ENCODE results near the gene NSRP1. TPM values are rescaled to one million over a fixed set of nuclear protein-coding genes. Genes with fewer than 3 reads are reported as not detected.
"Not testable (repeated sequence)": the region's sequence is repeated elsewhere in the genome, so short reads cannot be mapped to it uniquely, and the experiment has no call there.

The NSRP1 gene, protein sequence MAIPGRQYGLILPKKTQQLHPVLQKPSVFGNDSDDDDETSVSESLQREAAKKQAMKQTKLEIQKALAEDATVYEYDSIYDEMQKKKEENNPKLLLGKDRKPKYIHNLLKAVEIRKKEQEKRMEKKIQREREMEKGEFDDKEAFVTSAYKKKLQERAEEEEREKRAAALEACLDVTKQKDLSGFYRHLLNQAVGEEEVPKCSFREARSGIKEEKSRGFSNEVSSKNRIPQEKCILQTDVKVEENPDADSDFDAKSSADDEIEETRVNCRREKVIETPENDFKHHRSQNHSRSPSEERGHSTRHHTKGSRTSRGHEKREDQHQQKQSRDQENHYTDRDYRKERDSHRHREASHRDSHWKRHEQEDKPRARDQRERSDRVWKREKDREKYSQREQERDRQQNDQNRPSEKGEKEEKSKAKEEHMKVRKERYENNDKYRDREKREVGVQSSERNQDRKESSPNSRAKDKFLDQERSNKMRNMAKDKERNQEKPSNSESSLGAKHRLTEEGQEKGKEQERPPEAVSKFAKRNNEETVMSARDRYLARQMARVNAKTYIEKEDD
- total RNA-seq, result 23.1 TPM

DNA sequence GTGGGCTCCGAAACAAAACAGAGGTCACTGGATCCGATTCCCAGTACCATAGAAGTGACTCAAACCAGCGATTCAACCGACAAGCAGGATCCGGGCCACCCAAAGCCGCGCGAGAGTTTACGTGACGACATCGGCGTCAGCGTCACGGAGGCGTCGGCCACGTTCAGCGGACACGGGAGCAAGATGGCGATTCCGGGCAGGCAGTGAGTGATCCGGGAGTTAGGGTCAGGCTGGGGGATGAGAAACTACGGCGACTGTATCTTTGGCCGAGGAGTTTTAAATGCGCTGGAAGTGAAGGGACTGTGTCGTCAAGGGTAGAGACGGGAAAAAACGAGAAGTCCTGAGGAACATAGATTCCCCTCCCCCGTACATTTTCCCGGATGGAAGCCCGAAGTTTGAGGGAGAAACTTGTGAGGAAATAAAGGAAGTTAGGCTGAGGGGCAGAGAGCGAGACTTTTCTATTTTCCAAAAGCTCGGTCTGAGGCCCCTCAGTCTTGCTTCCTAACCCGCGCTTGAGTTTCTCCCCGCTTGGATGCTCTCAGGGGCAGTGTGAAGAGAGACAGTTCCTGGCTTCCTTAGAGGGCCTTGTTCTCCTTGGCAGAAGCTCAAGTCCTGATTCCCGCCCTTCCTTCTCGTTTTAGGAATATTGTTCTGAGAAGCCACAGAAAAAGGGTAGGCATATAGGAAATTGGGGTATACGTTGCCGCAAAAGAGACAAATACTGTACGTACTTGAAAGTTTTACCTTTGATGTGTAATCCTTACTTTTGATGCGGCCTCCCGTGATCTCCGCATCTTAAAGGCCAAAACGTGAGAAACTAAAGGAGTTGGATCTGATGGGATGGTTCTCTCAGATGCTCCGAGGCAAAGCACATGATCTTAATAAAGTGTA is at the start of gene NSRP1:
Gene NSRP1, plus strand, starts transcription at position 156 of the 891 bp plus-strand sequence. Its CDS starts 28 bp downstream, at position 184.
- peak; percentile 96 for DNase-seq (ENCODE audit: low spot score)

DNA sequence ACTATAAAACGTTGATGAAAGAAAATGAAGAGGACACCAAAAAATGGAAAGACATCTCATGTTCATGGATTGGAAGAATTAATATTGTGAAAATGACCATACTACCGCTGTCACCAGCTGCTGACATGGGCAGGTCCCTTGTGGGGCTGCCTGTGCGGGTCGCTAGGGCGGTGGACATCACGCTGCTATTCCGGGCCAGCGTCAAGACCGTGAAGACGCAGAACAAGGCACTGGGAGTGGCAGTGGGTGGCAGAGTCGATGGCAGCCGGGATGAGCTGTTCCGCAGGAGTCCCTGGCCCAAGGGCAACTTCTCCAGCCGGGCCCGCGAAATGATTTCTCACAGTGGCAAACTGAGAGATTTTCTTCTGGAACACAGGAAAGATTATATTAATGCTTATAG is 48.2 kb upstream of the NSRP1 start:
- DNase-seq (ENCODE audit: low spot score), result no peak

DNA sequence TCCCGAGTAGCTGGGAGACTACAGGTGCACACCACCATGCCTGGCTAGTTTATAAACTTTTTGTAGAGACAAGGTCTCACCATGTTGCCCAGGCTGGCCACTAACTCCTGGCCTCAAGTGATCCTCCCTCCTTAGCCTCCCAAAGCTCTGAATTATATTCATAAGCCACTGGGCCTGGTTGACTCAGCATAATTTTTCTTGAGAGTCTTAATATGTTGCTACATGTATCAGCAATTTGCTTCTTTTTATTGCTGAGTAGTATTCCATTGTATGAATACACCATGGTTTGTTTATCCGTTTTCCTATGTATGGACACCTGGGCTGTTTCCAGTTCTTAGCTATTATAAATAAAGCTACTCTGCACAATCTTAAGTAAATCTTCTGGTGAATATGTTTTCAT is 42.4 kb upstream of the NSRP1 start:
- no peak for DNase-seq (ENCODE audit: low spot score)

DNA sequence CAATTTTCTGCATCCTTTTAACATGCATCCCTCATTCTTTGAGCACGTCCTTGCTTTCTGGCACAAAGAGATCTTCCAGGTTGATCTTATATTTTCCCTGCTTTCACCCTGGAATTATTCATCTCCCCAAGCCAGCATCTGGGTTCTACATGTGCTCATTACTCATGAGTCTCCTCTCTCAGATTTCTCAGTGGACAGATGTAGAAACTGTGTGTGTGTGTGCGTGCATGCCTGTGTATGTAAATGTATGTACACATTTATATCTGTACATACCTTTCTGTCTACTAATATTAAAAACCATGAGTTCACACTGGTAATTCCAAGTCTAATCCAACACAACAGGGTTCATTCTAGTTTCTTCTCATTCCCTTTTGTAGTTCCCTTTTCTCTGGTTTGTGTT is 41.9 kb upstream of the NSRP1 start:
- DNase-seq (ENCODE audit: low spot score), result no peak

DNA sequence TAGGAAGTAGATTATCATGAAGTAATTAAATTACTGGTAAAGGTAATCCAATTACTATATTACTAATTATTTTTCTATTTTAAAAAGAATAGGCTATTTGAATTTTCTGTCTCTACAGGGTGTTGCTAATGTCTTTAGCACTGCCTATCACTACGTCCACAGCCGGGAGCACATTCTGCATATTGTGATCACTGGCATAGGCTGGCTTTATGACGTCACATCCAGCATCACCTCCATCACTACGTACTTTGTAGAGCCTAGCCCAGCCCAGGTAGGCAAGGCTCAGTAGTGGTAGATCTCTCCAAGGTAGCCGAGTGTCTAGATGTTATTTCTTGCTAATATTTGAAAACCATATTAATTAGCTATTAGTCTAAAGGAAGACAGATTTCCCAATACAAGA is 33.8 kb upstream of the NSRP1 start:
- DNase-seq (ENCODE audit: low spot score), result no peak

DNA sequence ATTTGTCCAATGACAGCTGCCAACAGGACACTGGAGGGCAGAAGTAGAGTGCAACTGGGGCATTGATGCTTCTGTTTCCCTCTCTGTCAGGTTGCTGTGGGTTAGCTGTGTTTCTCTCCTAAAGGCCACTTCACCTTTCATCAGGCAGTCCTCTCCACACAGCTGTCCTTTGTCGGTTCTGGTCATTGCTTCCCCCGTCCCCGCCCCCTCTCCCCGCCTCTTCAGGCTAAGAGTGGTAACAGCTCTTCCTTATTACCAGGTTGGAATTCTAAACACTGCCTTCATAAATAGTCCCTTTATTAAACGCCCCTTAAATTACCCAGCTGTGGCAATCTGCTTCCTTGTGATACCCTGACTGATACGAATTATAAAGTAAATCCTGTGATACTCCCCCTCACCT is 31.8 kb upstream of the NSRP1 start:
- DNase-seq (ENCODE audit: low spot score), result no peak

DNA sequence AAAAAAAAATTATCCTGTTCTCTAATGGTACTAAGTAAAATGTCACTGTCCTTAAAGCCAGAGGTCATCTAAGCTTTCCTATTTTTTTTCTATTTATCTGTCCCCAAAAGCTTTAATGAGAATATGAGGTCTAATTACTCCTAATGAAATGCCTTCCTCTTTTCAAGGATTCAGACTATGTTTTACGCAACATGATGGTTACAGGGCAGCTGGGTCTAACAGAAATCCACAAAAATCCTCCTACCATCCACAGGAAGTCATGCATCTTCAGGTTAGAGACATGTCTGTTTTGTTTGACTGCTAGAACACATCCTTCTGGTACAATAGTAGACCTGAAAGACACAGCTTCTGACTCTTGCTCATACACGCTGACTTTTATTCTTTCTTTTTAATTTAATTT is 29.7 kb upstream of the NSRP1 start:
- DNase-seq (ENCODE audit: low spot score), result no peak

DNA sequence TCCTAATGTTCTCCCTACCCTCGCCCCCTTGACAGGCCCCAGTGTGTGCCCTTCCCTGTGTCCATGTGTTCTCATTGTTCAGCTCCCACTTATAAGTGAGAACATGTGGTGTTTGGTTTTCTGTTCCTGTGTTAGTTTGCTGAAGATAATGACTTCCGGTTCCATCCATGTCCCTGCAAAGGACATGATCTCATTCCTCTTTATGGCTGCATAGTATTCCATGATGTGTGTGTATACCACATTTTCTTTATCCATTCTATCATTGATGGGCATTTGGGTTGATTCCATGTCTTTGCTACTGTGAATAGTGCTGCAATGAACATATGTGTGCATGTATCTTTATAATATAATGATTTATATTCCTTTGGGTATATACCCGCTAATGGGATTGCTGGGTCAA is 29.2 kb upstream of the NSRP1 start:
- not testable (repeated sequence) for DNase-seq (ENCODE audit: low spot score)

DNA sequence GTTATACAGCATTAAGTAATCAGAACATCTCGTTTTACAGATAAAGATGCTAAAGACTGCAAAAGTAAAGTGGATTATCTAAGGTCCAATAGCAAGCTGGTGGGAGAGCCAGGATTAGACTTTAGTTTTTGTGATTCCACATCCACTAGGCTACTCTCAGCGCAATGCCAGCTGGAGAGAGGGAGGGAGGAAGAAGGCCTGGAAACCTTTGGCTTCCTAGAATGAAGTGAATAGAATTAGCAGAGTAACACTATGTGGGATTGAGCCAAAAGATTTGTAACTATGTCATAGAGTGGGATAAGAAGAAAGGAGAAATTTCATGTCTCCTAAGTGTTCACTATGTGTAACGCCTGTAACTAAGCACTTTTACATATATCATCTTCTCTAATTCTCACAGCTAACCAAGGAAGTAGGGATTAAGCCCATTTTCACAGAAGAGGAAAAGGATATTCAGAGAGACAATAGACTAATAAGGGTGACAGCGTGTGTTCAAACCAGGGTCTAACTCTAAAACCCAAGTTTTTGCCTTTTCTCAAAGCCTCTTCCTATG is 25.4 kb upstream of the NSRP1 start:
- no peak for DNase-seq (ENCODE audit: low spot score)

DNA sequence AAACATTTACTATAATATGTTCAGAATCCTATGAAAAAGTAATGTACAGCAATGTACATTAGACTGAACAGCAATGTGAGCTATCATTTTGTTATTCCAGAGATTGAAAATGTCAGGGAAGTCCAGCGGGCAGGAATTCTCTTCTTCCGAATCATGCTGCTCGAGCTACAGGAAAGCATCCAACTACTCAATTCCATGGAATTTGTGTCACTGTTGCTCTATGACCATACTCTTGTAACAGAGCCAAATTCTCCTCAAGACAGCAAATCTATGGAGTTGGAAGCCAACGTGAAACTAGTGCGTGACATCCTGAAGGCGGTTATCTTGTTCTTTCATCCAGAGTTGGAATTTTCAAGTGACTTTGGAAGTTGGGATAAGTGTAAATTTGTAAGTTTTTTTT is 24.8 kb upstream of the NSRP1 start:
- DNase-seq (ENCODE audit: low spot score), result no peak

DNA sequence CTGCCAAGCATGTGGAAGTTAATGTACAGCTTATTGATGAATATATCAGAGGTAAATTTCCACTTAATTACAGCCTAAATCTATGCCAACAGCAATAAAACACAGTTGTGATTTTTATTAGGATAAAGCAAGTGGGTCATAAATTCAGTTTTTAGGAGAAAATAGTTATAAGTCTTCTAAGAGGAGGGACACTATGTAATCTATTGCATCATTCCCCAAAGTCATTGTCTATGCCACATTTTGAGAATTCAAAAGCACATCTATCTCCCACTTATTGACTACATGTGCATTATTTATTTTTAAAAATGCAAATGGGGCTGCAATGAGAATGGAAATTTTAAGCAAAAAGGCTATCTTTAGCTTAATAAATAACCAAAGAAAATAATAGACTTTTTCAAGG is 23.7 kb upstream of the NSRP1 start:
- DNase-seq (ENCODE audit: low spot score), result no peak

DNA sequence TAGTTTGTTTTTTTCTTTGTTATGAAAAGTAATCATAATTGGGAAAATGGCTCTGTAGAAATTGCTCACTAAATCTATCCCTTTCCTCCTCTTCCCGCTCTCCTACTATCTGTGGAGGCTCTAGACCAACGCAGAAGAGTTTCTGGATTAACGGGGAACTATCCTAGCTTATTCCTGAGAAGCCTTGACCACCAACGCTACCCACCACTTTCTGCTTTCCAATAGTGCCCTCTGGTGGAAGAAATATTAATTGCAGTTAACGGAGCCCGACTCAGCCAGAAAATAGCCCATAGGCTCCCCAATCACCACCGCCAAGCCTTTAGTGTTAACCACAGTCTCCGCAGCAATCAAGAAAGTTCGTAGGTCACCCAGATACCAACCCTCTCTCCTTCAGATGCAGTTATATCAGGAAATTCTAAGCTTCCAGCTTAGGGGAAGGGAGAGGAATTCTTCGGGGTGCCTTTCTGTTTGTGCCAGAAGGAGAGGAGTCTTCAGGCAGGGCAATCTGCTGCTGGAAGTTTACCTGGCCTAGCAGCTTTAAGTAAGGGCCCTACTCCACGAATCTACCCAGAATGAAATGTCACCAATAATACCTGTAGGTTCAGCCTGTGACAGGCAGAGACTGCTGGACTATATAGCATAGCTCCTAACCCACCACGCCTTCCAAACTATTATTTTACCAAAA is 23.0 kb upstream of the NSRP1 start:
- DNase-seq (ENCODE audit: low spot score), result peak; percentile 32

DNA sequence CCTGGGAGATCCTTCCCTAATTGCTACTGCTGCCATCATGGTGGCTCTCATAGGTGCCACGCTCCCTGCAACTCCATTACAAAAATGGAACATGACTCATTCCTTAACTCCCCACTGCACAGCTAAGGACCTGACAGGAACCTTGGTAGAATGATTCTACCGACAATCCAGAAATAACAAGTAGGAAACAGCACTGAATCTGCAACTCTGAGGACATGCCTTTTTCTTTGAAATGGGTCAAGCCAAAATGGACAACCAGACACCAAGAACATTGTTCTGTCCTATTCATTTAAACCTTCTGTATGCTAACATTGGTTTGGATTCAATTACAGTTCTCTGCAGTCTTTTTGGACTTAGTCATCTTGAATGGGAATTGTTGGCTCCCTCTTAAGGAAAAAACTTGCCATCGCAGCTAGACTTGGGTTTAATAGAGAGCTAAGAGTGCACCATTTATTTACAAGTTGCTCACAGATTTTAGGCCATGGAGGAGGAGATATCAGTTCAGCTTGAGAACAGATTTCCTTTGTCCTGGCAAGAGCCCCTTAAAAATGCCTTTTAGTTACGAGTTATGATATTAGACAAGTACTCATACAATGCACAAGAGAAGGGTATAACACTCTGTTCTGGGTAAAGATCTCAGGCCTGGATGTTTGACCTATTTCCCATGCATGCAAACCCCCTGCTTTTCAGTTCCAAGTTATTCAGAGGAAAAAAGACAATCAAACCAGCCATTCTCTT is 20.9 kb upstream of the NSRP1 start:
- DNase-seq (ENCODE audit: low spot score), result peak; percentile 19

DNA sequence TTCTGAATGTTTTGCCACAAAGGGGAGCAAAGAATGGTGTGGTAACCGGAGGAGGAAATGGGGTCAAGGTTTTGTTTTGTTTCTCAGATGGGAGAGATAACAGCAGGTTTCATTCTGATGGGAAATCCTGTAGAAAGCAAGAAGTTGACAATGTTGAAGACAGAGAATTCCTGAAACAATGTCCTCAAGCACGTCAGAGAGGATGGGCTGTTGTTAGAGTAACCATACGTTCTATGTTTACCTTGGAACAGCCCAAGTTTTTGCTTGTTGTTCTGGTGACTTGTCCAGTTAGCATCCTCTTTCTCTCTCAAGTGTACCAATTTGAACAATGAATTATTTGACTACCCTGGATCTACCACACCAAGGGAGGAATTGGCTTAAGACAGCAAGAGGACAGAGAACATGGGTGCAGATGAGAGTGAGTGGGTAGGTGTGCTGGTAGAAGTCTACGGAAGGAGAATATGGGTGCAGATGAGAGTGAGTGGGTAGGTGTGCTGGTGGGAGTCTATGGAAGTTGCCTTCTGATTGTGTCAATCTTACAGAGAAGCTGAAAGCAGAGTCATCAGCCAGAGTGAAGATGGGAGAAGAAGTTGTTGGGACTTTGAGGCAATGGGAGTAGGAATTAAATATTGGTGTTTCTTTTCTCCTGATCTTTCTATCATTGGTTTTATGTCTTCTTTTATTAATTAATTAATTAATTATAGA is 14.8 kb upstream of the NSRP1 start:
- no peak for DNase-seq (ENCODE audit: low spot score)

DNA sequence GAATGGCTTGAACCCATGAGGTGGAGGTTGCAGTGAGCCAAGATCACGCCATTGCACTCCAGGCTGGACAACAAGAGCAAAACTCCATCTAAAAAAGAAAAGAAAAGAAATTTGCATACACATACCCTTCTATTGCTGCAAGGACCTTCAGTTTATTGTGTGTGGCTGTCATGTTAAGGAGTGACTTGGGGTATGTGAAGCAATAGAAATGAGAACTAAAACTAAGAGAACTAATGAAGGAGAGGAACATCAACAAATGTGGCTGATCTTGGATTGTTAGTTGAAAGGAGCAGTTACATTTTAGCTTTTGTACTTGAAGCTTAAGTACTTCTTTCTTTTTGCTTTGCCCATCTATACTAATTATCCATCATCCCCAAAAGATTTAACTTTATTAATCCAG is 12.7 kb upstream of the NSRP1 start:
- DNase-seq (ENCODE audit: low spot score), result no peak

DNA sequence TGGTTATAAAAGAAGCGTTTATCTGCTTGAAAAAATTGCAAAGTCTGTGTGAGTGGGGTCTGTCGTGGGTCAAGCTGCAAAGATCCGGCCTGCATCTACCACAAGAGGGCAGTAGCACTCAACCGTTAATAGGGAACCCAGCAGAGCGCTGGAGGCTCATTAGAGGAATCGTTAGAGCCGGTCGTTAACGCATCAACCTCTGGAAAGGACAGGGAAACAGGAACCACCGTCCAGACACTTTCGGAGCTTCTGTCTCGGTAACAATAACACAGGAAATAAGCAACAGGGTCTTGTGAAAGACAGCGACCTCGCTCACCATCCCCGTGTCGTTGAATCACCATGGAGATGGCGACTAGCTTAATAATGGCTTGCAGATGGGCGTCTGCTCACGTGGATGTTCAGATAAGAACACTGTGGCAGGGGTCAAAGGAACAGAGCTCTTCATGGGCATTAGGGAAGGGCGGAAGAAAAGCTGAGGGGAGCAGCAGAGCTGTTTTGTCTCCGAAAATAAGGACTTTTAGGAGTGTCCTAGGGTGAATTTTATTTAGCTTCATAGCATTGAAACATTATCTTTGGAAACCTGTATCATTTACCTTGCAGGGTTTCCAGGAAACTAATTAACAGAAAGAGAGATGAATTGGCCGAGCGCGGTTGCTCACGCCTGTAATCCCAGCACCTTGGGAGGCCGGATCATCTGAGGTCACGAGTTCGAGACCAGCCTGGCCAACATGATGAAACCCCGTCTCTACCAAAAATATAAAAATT is 11.9 kb upstream of the NSRP1 start:
- peak; percentile 84 for DNase-seq (ENCODE audit: low spot score)

DNA sequence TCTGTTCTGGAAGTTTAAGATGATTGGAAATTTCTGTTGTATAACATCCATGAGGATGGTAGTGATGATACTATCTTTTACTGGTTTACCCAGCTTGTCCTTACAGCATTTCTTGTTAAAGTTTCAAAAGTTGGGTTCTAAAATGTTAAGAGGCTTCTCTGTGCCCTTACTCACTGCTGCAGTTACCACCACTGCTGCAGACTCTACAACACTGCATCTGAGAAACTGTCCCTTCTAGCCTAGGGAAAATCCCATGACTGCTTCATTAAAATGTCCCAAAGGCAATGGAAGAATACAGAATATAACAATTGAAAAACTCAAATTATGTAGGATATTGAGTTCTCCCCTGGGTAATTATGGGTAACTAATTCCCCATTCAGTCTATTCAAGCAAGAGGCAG is 3.8 kb upstream of the NSRP1 start:
- no peak for DNase-seq (ENCODE audit: low spot score)

DNA sequence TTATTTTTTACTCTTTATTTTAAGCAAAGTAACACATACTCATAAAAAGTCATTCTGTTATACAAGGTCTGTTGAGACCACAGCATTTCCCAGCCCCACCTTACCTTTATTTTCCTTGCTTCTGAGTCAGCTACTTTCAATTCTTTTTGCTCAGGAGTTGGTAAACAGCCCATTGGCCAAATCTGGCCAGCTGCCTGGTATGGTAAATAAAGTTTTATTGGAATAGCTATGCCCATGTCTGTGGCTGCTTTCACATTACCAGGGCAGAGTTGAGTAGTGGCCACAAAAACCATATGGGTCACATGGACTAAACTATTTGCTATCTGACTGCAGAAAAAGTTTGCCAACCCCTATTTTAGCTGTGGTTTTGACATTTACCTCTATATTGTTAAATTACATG is 3.4 kb upstream of the NSRP1 start:
- DNase-seq (ENCODE audit: low spot score), result no peak

DNA sequence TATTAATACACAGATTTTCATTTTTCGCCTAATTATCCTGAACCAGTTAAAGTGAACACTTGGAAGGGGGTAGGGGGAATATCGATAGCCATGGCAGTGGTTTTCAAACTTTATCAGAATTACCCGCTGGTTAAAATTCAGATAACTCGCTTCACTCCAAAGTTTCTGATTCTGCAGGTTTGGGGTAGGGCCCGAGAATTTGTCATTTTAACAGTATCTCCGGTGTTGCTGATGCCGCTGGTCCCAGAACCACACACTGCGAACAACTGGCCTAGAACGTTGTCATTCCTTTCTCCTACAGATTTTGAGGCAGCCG is 313 bp upstream of the NSRP1 start:
- DNase-seq (ENCODE audit: low spot score), result no peak

DNA sequence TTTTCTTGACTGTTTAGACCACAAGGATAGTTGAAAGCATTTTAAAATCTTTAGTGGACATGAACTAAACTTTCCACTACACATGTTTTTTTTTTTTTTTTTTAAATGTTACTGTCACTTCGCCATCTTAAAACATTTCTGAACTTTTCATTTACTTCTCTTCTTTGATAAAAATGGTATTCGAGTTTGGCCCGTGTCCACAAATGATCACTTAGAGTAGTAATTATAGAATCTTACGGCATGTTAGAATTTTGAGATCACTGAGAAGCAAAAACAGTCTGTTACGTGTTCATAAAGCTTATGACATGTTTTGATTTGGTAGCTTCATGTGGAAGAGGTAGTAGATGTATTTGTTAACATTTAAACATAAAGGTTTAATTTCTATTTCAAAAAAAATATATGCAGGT is 1.1 kb downstream of the NSRP1 start:
- no peak for DNase-seq (ENCODE audit: low spot score)
